OCI-LY7 (cell line): ENCODE data around the gene SIK3. TPM values are rescaled to one million over a fixed set of nuclear protein-coding genes. Genes with fewer than 3 reads are reported as not detected.

Experiments used
- BruUV-seq: library from RNA; stranded (reverse); fragments of 400-500 nt; replicated peaks from 2 replicates; lab custom pipeline; 2021; lab: Mats Ljungman, UMichigan
- CTCF ChIA-PET: fragments of 300-600 bp; sonication (Branson Sonifier 250); formaldehyde crosslinking; loops from one replicate; lab custom pipeline; 2022; ENCODE audit warnings: antibody characterized with exemption; ENCODE audit not compliant: unreplicated experiment; lab: Charles Lee
- POLR2A ChIA-PET: fragments of 300-600 bp; sonication (Branson Sonifier 250); formaldehyde crosslinking; loops from one replicate; lab custom pipeline; 2022; ENCODE audit warnings: antibody characterized with exemption; lab: Charles Lee
- DNase-seq: peaks from one replicate; pipeline ENCODE4 v3.0.0-alpha.2; 2015; ENCODE audit warnings: low spot score
- H2AFZ ChIP-seq: fragments of 200-600 bp; sonication (generic), shearing (Covaris generic); 2 replicates; pipeline ENCODE4 v1.6.1; 2014; ENCODE audit warnings: mild to moderate bottlenecking, antibody characterized with exemption, low read length, moderate library complexity
- H3K27ac ChIP-seq: fragments of 200-600 bp; sonication (generic); 2 replicates; pipeline ENCODE4 v1.5.1; 2014; ENCODE audit warnings: mixed run types, low read depth, mild to moderate bottlenecking, moderate library complexity, low read length, inconsistent platforms; ENCODE audit not compliant: poor library complexity, severe bottlenecking
- H3K36me3 ChIP-seq: fragments of 200-600 bp; sonication (generic); 2 replicates; pipeline ENCODE4 v1.6.1; 2014; ENCODE audit warnings: mild to moderate bottlenecking, antibody characterized with exemption, low read length, moderate library complexity, mixed read lengths; ENCODE audit not compliant: insufficient read depth
- H3K4me1 ChIP-seq: fragments of 200-600 bp; sonication (generic); 2 replicates; pipeline ENCODE4 v1.5.1; 2014; ENCODE audit warnings: mild to moderate bottlenecking, low read length; ENCODE audit not compliant: insufficient read depth, poor library complexity, severe bottlenecking
- H3K4me2 ChIP-seq: fragments of 200-600 bp; sonication (generic); 2 replicates; pipeline ENCODE4 v1.6.1; 2014; ENCODE audit warnings: mild to moderate bottlenecking, low read length
- H3K4me3 ChIP-seq: fragments of 200-600 bp; sonication (generic); 2 replicates; pipeline ENCODE4 v1.5.1; 2014; ENCODE audit warnings: mild to moderate bottlenecking, low read depth, low read length; ENCODE audit not compliant: poor library complexity, severe bottlenecking
- H3K79me2 ChIP-seq: fragments of 200-600 bp; sonication (generic); 2 replicates; pipeline ENCODE4 v1.6.1; 2016; ENCODE audit warnings: low read depth, mild to moderate bottlenecking, low read length, moderate library complexity, mixed read lengths; ENCODE audit not compliant: insufficient read depth
- H3K9me2 ChIP-seq: fragments of 200-600 bp; sonication (generic); 2 replicates; pipeline ENCODE4 v1.6.1; 2016; ENCODE audit warnings: mild to moderate bottlenecking, low read length, mixed read lengths; ENCODE audit not compliant: insufficient read depth
- H3K9me3 ChIP-seq: fragments of 200-600 bp; sonication (generic); 2 replicates; pipeline ENCODE4 v1.6.1; 2014; ENCODE audit warnings: mild to moderate bottlenecking, mixed run types, low read length, mixed read lengths
- H4K20me1 ChIP-seq: fragments of 200-600 bp; sonication (generic); 2 replicates; pipeline ENCODE4 v1.6.1; 2014; ENCODE audit warnings: mild to moderate bottlenecking, antibody characterized with exemption, low read length, moderate library complexity, mixed read lengths; ENCODE audit not compliant: insufficient read depth
- CTCF ChIP-seq: fragments of 200-600 bp; sonication (generic); conservative IDR thresholded peaks from 2 replicates; pipeline ENCODE4 v1.5.1; 2014; ENCODE audit warnings: mild to moderate bottlenecking, antibody characterized with exemption, low read length, moderate library complexity, mixed read lengths
- EZH2phosphoT487 ChIP-seq: fragments of 200-600 bp; sonication (generic); IDR thresholded peaks from 2 replicates; pipeline ENCODE4 v1.6.1; 2018; ENCODE audit warnings: low read depth, borderline replicate concordance, mild to moderate bottlenecking, mixed run types, antibody characterized with exemption, low read length, moderate library complexity, mixed read lengths
- intact Hi-C: fragments of 100-400 bp; cut with micrococcal nuclease; formaldehyde crosslinking; loops from one replicate; pipeline ENCODE4 v1.10.0; 2022; ENCODE audit not compliant: unreplicated experiment
- total RNA-seq, 2 experiments: library from RNA; depleted of rRNA in 1 of 2; stranded (reverse); fragments of >200 nt in 1 of 2; shearing (Covaris generic) in 1 of 2; gene quantifications; 2 replicates each; pipeline ENCODE4 v1.2.3, GENCODE V29; 2014 to 2022

SIK3 gene
- total RNA-seq, 2 experiments from 2014 or later, result 29.3 to 72.9 TPM

GRCh38 chr11:116891746-116892145 is 206.5 kb downstream of the SIK3 start:
- intact Hi-C loops, result no loop called here
- Histone ChIP-seq H3K9me2 (no peaks in the 10 kb centered on the region), H3K4me3 (no peak overlapping the region), H3K27ac (no peak overlapping the region), H3K9me3 (no peaks in the 10 kb centered on the region), H2AFZ (no peak overlapping the region), H4K20me1 (no peaks in the 10 kb centered on the region), H3K79me2 (no peaks in the 10 kb centered on the region), H3K36me3 (peaks cover 50% of the 10 kb centered on the region), H3K4me2 (no peak overlapping the region), H3K4me1 (peaks cover 7% of the 10 kb centered on the region)
- ChIA-PET CTCF (no interaction called here), POLR2A (interaction anchor here (0.7 kb wide), 1 partner anchor 64 kb away, joined by 3 read pairs; no protein-coding TSS in a partner anchor)
- BruUV-seq, result no TSS peak
- TF ChIP-seq EZH2phosphoT487 (no peak), CTCF (no peak)
- DNase-seq, result no peak

- POLR2A ChIA-PET, result interaction anchor here (0.6 kb wide), 2 partner anchors 120 to 156 kb away, joined by 3 read pairs; no protein-coding TSS in a partner anchor
- intact Hi-C loops, result no loop called here
Observed at GRCh38 chr11:116890607-116891006, 207.6 kb downstream of the SIK3 start.

More at GRCh38 chr11:116890607-116891006, 207.6 kb downstream of the SIK3 start:
- CTCF ChIA-PET, result no interaction called here
- Histone ChIP-seq H3K9me2 (no peaks in the 10 kb centered on the region), H3K79me2 (no peaks in the 10 kb centered on the region), H3K27ac (no peak overlapping the region), H3K4me2 (no peak overlapping the region), H3K4me3 (no peak overlapping the region), H3K4me1 (peaks cover 7% of the 10 kb centered on the region), H4K20me1 (no peaks in the 10 kb centered on the region), H3K9me3 (no peaks in the 10 kb centered on the region), H3K36me3 (peaks cover 39% of the 10 kb centered on the region), H2AFZ (no peak overlapping the region)
- BruUV-seq, result no TSS peak
- no peak for DNase-seq
- no peak for TF ChIP-seq EZH2phosphoT487
- no peak for TF ChIP-seq CTCF
